Body of pancreas (tissue), 4 donors: ENCODE measurements around the gene NR3C2. TPM values are rescaled to one million over a fixed set of nuclear protein-coding genes. Genes with fewer than 3 reads are reported as not detected.

Source experiments
- ATAC-seq: fragments of 150-250 bp; one replicate; pipeline ENCODE4 v1.9.1; 2016
- DNase-seq, 4 donors: peaks; one replicate each; pipeline ENCODE4 v3.0.0-alpha.2; 2019
- H3K27ac ChIP-seq, 4 donors: fragments of 200-600 bp; sonication (generic); 1 replicate in 3 of 4; 2 replicates in 1 of 4; pipeline versions ENCODE4 v1.5.1 to v1.6.1; 2016 to 2019; ENCODE audit warnings: mild to moderate bottlenecking in 1 of 4, mixed read lengths in 1 of 4, moderate library complexity in 1 of 4
- H3K27me3 ChIP-seq, 2 donors: fragments of 200-600 bp; sonication (generic); one replicate each; pipeline ENCODE4 v1.6.0; 2016; ENCODE audit warnings: mild to moderate bottlenecking in 1 of 2
- H3K36me3 ChIP-seq, 2 donors: fragments of 200-600 bp; sonication (generic); replicated peaks in 1 of 2; 2 replicates each; pipeline ENCODE4 v1.5.1; 2016; ENCODE audit warnings: low read depth in 2 of 2; ENCODE audit not compliant: insufficient read depth in 1 of 2
- H3K4me1 ChIP-seq: fragments of 200-600 bp; sonication (generic); one replicate; pipeline ENCODE4 v1.6.0; 2016
- H3K4me3 ChIP-seq, 2 donors: fragments of 200-600 bp; sonication (generic); 1 replicate in 1 of 2; 2 replicates in 1 of 2; pipeline ENCODE4 v1.5.1; 2016 to 2019
- H3K9me3 ChIP-seq, 3 donors: fragments of 200-600 bp; sonication (generic); 1 replicate in 2 of 3; 2 replicates in 1 of 3; pipeline ENCODE4 v1.5.1; 2016
- POLR2A ChIP-seq, 3 donors: fragments of 450-650 bp; IDR thresholded peaks; one replicate each; pipeline ENCODE4 v1.6.1; 2016; ENCODE audit warnings: antibody characterized with exemption in 3 of 3, mild to moderate bottlenecking in 2 of 3
- WGBS, 2 donors: methylation state at CpG; one replicate each; pipeline ENCODE4 v1.1.5; 2017; 5-methylcytosine and 5-hydroxymethylcytosine counted together
- intact Hi-C: fragments of 100-400 bp; cut with DNase I; formaldehyde crosslinking; loops from one replicate; pipeline ENCODE4 v1.15.1; 2023
- total RNA-seq, 2 donors: library from RNA; depleted of rRNA; stranded (reverse); fragments of >200 nt; gene quantifications; one replicate each; pipeline ENCODE4 v1.1.0, GENCODE V29; 2016
- TF ChIP-seq, protein P1 (sequence below), 7 experiments: fragments of 450-650 bp in 4 of 7; fragments of 200-600 bp in 3 of 7; sonication (generic) in 3 of 7; IDR thresholded peaks; one replicate each; pipeline ENCODE4 v1.5.1; 2016 to 2019; ENCODE audit warnings: antibody characterized with exemption in 7 of 7

Gene NR3C2
- total RNA-seq, 2 donors from 2014 or later, result 14.8 to 18.8 TPM

DNA sequence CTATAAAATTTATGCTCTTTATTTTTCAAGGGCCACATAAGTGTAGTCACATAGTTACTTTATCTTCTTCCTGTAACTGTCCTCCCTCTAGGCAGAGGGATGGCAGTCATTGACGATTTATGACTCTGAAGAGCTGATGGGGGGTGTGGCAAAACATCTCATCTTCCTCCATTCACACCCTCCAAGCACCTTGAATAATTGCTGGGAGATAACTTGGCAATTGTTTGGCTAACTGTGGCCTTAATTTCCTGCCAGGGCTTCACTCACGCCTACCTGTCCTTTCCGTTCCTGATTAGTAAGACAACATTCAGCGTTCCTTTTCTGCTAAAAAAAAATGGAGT lies 381.1 kb downstream of the NR3C2 start:
- no peak overlapping the region for H3K27ac ChIP-seq
- H3K36me3 ChIP-seq, result no peaks in the 10 kb centered on the region
- peaks cover 12% of the 10 kb centered on the region for H3K4me1 ChIP-seq
- DNase-seq (no peak), ATAC-seq (no peak)
- H3K4me3 ChIP-seq, result no peak overlapping the region
- no peaks in the 10 kb centered on the region for H3K27me3 ChIP-seq
- no peaks in the 10 kb centered on the region for H3K9me3 ChIP-seq
- WGBS, 2 donors, result 39 to 47% methylated on average over 4 of the region's 4 CpGs
- TF ChIP-seq, protein P1, sequence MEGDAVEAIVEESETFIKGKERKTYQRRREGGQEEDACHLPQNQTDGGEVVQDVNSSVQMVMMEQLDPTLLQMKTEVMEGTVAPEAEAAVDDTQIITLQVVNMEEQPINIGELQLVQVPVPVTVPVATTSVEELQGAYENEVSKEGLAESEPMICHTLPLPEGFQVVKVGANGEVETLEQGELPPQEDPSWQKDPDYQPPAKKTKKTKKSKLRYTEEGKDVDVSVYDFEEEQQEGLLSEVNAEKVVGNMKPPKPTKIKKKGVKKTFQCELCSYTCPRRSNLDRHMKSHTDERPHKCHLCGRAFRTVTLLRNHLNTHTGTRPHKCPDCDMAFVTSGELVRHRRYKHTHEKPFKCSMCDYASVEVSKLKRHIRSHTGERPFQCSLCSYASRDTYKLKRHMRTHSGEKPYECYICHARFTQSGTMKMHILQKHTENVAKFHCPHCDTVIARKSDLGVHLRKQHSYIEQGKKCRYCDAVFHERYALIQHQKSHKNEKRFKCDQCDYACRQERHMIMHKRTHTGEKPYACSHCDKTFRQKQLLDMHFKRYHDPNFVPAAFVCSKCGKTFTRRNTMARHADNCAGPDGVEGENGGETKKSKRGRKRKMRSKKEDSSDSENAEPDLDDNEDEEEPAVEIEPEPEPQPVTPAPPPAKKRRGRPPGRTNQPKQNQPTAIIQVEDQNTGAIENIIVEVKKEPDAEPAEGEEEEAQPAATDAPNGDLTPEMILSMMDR (IDR thresholded peaks at IDR 0.05), result no peak
- TF ChIP-seq POLR2A (IDR thresholded peaks at IDR 0.05), result no peak
- intact Hi-C loops, result no loop called here

DNA sequence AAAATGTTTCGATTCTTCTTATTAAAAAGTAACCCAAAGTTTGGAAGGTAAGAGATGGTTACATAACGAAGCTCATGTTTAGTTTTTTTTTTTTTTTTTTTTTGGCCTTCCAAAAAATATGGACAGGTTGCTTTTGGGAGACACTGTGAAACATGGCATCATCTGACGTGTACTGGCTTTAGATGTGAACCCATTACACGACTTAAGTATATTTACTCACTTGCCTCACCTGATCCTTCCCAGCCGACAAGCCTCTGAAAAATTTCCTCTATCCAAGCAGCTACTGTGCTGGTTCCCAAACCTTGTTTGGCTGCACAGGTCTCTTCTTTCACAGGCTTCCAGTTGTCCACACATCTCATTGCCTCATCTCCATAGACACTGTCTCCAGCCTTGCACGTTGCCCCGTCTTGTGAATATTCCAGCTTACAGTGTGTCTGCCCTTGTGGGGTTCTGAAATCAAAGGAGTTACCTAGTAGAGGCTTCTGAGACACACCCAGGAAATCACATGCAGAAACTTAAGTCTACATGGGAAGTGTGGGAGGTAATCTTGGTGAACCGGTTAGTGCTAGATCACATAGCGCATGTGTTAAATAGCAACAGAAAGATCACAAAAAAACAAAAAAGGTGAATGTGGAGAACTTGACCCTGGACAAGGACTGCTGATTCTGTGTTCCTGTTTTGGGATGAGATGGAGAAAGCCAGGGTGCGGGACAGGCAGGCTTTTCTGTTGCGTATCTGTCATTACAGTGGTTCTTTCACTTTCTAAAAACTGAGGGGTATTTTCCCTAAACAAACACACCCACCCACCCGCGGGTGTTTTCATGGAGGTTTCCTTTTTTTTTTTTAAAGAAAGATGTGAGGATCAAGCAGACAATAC lies 381.7 kb downstream of the NR3C2 start:
- H3K27me3 ChIP-seq, result no peaks in the 10 kb centered on the region
- ATAC-seq (peak; percentile 38), DNase-seq (no peak)
- H3K4me3 ChIP-seq, result no peak overlapping the region
- 50 to 57% methylated on average over 13 of the region's 13 CpGs for WGBS, 2 donors
- no peaks in the 10 kb centered on the region for H3K36me3 ChIP-seq
- H3K4me1 ChIP-seq, result peaks cover 12% of the 10 kb centered on the region
- H3K9me3 ChIP-seq, result no peaks in the 10 kb centered on the region
- peak overlapping the region in 2 of 4 donors; percentile 11 to 63 for H3K27ac ChIP-seq
- intact Hi-C loops, result no loop called here
- TF ChIP-seq, protein P1 (IDR thresholded peaks at IDR 0.05), result no peak
- no peak for TF ChIP-seq POLR2A (IDR thresholded peaks at IDR 0.05)

DNA sequence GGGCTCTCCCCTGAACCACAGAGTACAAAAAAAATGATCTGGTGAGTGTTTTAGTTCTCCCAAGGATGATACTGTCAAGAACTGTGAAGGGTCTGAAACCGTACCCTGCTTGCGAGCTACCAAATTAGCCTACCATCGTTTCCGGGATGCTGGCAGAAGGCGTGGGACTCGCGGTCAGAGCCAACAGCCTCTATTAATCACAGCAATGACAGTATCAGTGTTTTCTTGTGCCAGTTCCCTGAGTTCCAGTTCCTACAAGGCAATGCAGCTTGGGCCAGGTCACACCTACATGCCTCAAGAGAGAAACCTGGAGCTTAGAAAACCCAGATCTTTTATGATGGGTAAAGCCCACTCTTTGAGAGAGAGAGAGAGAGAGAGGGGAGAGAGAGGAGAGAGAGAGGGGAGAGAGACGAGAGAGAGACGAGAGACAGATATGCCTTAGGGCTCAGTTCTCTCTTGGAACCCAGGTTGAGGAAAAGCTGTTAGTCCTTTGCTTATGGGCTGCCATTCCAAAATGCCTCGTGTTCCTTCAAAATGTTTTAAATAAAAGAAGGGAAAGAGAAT lies 382.5 kb downstream of the NR3C2 start:
- intact Hi-C loops, result no loop called here
- WGBS, 2 donors, result 24 to 32% methylated on average over 10 of the region's 10 CpGs
- Histone ChIP-seq H3K27ac (peak overlapping the region in 3 of 4 donors; percentile 16 to 63 (median 49)), H3K4me3 (no peak overlapping the region), H3K4me1 (peaks cover 12% of the 10 kb centered on the region), H3K36me3 (no peaks in the 10 kb centered on the region), H3K9me3 (no peaks in the 10 kb centered on the region), H3K27me3 (no peaks in the 10 kb centered on the region)
- TF ChIP-seq, protein P1 (IDR thresholded peaks at IDR 0.05), result no peak
- peak in 1 of 3 donors; percentile 31 for TF ChIP-seq POLR2A (IDR thresholded peaks at IDR 0.05)
- ATAC-seq (peak; percentile 83), DNase-seq (peak; percentile 61 to 82 (median 74))

DNA sequence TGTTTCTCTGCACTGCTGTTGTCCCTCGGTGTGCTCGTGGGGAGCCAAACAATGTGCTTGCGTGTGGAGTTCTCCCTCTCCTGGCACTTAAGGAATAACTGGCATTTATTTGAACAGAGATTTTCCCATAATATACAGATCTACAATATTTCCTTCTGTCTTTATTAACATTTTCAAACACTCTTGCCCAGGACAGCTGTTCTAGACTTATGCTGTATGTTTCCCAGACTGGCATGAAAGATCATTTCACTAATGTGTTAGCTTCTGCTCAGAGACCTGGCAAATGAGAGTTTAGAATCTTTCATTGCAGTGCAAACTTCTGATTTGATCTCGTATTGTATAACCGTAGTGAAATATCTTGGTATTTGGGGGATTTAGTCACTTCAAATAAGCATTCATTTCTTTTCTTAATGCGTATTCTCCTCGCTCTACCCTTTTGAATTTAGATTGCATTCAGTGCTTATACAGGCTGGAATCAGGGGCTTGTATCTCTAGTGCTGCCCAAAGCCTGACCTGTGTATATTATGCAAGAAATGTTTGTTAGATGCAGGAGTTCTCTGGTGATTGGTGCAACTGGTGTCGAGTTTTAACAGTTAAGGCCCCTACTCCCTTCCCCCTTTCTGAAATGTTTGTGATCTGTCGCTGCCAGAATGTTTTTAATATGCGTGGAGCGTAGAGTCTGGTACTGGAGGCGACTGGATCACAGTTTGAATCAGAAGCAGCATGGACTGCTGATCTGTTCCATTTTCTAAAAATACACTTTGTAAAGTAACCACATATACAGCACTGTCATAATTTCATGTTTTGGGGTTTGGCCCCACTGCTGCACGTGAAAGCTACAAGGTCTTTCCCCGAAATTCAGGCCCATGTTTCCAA lies 384.0 kb downstream of the NR3C2 start:
- no peak overlapping the region for H3K4me3 ChIP-seq
- ATAC-seq, result no peak
- H3K9me3 ChIP-seq, result no peaks in the 10 kb centered on the region
- H3K27me3 ChIP-seq, result no peaks in the 10 kb centered on the region
- TF ChIP-seq, protein P1 (IDR thresholded peaks at IDR 0.05), result no peak
- no peak for TF ChIP-seq POLR2A (IDR thresholded peaks at IDR 0.05)
- no peak for DNase-seq
- H3K4me1 ChIP-seq, result peaks cover 20% of the 10 kb centered on the region
- no peak overlapping the region for H3K27ac ChIP-seq
- intact Hi-C loops, result no loop called here
- 87 to 91% methylated on average over 14 of the region's 14 CpGs for WGBS, 2 donors
- no peaks in the 10 kb centered on the region for H3K36me3 ChIP-seq
